NCI-H1105 (cell line): ENCODE results near the gene ADGRG3.
"Not testable (repeated sequence)": the region's sequence is repeated elsewhere in the genome, so short reads cannot be mapped to it uniquely, and the experiment has no call there.

ENCODE experiments used
- DNase-seq: peaks from one replicate; lab custom pipeline; 2025; lab: John Stamatoyannopoulos, UW

Gene ADGRG3

DNA sequence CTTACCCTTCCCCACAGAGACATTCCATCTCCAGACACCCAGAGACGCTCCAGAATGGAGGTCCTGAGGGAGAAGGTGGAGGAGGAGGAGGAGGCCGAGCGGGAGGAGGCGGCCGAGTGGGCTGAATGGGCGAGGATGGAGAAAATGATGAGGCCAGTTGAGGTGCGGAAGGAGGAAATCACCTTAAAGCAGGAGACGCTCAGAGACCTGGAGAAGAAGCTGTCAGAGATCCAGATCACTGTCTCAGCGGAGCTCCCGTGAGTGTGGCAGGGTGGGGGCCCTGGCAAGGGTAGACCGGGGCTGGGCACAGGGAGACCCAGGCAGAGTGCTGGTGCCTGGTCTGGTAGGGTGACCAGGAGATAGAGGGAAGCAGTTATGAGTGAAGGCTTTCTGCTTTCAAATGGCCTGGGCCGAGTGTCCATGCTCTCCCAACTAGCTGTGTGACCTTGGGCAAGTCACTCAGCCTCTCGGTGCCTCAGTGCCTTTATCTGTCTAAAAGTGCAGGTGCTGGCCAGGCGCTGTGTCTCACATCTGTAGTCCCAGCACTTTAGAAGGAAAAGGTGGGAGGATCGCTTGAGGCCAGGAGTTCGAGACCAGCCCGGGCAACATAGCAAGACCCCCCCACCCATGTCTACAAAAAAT lies 29.9 kb downstream of the ADGRG3 start:
- no peak for DNase-seq

DNA sequence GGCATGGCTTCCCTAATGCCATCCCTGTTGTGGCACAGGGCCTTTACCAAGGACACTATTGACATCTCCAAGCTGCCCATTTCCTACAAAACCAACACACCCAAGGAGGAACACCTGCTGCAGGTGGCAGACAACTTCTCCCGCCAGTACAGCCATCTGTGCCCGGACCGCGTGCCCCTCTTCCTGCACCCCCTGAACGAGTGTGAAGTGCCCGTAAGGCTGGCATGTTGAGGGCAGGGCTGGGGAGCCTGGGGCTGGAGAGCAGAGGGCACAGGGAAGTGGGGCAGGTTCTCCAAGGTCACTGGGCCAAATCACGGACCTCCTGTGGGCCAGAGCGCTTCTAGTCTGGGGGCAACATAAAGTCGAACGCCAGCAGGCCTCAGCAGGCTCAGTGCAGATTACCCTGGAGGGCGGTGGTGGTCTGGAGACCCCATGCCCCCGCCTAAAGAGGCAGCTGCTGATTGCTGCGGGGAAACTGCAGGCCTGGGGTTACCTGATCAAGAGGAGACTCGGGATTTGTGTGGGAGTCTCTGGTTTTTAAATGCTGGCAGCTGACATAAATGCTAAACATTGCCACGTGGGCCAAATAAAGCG lies 30.8 kb downstream of the ADGRG3 start:
- DNase-seq: no peak

DNA sequence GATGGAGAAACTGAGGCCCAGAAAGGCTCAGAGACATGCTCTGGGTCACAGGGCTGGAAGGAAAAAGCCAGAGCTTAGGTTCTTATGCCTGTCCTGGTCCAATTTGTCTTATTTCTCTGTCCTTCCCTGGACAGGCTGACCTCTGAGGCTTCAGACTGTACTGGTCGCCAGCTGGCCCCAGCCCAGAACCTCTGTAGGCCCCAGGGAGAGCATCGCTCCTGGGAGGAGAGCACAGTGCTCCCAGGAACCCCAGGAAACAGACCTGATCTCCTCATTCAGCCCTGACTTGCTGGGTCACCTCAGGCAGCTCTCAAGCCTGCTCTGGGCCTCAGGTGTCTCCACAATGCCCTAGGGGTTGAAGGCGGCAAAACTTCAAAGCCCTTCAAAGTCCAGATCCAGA lies 31.4 kb downstream of the ADGRG3 start:
- no peak for DNase-seq

DNA sequence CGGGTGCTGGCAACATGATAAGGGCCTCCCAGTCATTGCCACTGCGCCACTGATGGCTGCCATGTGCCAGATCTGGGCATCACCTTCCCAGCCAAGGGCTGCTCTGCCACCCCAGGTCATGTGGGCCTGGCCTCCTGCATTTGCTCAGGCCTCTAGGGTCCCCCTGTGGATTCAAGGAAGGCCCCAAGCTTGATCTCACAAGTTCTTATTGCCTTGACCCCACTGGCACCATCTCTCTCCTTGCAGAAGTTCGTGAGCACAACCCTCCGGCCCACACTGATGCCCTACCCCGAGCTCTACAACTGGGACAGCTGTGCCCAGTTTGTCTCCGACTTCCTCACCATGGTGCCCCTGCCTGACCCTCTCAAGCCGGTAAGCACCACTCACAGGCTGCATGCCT lies 31.8 kb downstream of the ADGRG3 start:
- DNase-seq: no peak

DNA sequence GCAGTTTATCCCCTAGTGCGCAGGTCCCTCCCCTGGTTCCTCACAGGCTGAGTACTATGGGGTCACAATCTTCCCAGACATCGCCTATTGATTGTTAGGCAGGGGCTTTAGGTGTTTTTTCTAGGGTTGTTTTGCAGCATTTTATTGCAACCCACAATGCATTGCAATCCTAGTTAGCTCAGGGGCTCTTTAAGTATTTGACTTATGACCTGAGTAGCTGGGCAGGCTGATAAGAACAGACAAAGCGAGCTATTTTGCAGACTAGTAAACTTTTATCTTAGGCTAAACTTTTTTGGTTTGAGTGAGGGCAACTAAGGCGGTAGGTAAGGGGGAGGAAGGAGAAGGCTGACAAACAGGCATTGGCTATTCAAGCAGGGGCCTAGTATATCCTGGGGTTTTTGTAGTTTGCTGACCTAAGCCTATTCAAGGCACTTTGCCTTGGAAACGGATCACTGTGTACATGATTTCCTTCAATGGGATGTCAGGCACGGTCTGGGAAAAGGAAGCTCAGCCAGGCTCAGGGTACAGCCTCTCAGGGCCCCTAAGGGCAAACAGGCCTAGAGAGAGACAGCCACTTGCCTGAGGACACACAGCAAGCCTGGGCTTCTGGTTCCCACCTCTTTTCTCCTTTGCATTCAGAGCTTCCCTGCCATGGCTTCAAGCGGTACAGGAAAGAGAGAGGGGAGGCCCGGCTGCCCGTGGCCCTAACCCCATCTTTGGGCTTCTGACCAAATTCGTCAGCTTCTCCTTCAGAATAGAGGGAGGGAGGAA lies 32.9 kb downstream of the ADGRG3 start:
- no peak for DNase-seq

DNA sequence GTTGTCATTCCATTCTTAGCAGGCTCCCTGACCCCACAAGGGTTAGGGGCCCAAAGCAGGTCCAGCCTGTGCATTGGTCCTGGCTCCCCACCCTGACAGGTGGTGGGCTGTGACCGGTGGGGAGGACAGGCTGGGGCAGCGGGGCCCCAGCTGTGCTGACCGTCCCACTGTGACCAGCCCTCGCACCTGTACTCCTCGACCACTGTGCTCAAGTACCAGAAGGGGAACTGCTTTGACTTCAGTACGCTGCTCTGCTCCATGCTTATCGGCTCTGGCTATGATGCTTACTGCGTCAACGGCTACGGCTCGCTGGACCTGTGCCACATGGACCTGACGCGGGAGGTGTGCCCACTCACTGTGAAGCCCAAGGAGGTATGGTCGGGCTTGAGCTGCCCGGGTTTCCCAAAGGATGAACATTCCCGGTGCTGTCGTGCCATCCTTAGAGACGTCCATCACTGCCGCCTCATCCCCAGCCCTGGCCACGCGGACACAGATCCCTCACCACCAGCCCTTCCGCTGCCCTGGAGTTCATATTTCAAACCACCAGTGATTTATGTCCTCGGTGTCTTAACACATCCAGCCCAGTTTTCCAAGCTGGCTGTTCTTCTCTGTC lies 33.8 kb downstream of the ADGRG3 start:
- DNase-seq: no peak

DNA sequence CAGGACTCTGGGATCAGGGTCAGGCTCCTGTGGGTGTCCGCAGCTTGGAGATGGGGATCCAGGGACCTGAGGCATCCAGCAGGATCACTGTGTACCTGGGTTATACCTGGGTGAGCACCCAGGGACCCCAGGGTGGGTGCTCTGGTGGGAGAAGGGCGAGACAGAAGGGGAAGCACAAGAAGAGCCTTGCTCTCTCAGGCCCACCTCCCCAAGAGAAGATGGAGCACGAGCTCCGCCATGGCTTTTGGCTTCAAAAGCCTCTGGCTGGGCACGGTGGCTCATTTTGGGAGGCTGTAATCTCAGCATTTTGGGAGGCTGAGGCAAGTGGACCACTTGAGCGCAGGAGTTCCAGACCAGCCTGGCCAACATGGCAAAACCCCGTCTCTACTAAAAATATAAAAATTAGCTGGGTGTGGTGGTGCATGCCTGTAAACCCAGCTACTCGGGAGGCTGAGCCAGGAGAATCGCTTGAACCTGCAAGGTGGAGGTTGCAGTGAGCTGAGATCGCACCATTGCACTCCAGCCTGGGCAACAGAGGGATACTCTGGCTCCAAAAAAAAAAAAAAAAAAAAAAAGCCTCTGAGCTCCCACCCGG lies 35.4 kb downstream of the ADGRG3 start:
- DNase-seq: no peak

DNA sequence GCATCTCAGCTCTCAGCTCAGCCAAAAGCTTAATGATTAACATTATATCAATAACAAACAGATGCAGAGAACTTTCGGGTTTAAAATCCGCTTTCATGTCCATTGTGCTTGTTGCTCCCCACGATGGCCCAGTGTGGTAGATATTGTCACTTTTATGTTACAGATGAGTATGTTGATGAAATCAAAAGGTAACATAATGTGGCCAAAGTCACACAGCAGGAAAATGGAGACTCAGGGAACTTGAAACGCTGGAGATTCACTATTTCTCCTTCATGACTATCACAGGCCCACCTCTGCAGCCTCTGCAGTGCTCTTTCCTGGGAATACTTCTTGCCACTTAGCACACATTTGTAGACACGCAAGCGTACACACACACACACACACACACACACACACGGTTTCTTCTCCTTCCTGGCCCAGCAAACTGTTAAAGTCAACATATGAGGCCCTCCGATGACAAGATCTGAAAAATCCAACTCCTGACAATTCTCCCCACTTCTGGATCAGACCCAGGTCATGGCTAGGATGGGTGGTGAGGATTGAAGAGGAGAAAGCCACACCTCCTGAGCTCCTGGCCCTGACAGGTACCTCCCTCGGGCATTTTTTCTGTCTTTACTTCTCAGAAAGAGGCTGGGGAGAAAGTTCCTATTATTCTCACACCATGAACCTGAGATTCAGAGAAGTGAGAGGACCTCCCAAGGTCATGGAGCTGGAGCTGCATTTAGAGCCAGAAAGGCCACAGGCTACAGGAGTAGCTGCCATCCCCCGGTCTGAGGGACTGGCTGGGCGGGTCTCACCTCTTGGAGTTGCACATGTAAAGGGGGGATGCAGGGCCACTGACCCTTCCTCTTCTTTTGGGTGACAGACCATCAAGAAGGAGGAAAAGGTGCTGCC lies 36.2 kb downstream of the ADGRG3 start:
- DNase-seq: no peak

DNA sequence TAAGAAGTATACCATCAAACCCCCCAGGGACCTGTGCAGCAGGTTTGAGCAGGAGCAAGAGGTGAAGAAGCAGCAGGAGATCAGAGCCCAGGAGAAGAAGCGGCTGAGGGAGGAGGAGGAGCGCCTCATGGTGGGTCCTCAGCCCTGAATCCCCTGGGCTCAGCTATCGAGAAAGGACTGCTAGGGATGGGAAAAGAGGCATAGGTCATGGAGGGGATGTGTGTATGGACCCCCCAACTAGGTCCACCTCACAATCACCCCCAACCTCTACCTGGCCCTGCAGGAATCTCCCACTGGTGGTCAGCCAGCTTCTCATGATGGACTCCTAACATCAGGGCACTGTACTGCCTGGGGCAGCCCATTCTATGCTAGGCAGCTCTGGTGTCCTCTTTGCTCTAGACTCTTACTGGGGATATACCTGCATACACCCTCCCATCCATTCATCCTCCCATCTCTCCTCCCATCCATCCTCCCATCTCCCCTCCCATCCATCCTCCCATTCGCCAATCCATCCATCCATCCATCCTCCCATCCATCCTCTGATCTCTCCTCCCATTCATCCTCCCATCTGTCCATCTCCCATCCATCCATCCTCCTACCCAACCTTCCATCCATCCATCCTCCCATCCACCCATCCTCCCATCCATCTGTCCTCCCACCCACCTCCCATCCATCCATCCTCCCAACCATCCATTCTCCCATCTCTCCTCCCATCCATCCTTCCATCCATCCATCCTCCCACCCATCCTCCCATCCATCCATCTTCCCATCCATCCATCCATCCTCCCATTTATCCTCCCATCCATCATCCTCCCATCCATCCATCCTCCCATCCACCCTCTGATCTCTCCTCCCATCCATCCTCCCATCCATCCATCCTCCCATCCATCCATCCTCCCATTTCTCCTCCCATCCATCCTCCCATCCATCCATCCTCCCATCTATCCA lies 37.1 kb downstream of the ADGRG3 start:
- no peak for DNase-seq

DNA sequence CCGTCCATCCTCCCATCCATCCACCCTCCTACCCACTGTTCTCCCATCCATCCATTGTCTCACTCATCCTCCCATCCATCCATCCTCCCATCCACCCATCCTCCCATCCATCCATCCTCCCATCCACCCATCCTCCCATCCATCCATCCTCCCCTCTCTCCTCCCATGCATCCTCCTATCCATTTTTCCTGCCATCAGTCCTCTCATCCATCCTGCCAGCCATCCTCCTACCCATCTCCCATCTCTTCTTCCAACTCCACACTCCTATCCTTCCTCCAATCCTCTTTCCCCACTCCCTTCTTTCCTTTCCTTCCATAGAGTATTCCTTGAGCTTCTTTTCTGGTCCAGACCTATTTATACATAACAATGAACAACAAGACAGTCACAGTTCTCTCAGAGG lies 38.6 kb downstream of the ADGRG3 start:
- no peak for DNase-seq

DNA sequence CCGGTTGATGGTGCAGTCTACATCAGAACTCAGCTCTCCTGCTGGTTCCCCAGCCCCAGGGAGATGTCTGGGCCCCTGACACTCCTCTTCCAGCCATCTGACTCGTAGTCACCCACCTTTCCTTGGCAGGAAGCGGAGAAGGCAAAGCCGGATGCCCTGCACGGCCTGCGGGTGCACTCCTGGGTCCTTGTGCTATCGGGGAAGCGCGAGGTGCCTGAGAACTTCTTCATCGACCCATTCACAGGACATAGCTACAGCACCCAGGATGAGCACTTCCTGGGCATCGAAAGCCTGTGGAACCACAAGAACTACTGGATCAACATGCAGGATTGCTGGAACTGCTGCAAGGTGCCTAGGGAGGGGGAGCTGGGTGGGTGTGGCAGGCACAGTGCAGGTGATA lies 39.2 kb downstream of the ADGRG3 start:
- DNase-seq: no peak

DNA sequence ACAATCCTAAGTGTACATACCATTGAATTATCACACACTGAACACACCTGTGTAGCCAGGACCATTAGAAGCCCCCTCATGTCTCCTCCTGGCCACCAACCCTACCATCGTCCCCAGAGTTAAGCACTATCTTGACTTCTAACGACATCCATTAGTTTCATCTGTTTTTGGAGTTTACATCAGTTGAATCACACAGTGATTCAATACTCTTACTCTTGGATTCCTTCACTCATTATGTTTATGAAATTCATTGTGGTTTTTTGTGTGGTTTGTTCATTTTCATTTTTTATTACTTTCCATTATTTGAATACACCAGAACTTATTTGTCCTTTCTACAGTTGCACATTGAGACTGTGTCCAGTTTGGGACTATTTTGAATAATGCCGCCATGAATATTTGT lies 40.1 kb downstream of the ADGRG3 start:
- no peak for DNase-seq

DNA sequence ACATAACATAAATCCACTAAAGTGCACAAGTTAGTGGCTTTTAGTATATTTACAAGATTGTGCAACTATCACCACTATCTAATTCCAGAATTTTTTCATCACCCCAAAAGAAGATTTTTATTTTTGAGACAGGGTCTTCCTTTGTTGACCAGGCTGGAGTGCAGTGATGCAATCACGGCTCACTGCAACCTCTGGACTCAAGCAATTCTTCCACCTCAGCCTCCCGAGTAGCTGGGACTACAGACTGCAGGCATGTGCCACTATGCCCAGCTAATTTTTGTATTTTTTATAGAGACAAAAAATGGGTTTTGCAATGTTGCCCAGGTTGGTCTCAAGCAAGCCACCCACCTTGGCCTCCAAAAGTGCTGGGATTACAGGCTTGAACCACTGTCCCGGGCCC lies 41.6 kb downstream of the ADGRG3 start:
- no peak for DNase-seq

DNA sequence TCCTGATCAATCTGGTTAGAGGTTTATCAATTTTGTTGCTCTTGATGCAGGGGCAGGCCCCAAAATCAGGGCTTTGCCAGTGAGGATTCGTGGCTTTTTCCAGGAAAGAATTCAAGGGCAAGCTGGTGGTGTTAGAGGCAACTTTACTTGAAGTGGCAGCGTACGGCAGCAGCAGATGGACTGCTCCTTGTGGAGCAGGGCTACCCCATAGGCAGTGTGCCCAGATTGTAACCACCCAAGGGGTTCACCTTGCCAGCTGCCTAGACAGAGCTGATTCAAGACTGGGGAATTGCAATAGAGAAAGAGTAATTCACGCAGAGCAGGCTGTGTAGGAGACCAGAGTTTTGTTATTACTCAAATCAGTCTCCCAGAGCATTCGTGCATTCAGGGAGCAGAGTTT lies 43.2 kb downstream of the ADGRG3 start:
- DNase-seq: no peak

DNA sequence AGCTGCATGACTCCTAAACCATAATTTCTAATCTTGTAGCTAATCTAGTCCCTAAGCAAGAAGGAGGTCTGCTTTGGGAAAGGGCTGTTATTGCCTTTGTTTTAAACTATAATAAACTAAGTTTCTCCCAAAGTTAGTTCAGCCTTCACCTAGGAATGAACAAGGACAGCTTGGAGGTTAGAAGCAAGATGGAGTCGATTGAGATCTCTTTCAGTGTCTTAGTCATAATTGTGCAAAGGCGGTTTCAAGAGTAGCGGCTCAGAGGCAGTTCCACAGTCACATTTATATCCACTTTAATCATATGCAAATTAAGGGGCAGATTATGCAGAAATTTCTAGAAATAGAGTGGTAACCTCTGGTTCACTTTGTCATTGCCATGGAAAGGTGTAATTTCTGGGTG lies 43.9 kb downstream of the ADGRG3 start:
- no peak for DNase-seq

DNA sequence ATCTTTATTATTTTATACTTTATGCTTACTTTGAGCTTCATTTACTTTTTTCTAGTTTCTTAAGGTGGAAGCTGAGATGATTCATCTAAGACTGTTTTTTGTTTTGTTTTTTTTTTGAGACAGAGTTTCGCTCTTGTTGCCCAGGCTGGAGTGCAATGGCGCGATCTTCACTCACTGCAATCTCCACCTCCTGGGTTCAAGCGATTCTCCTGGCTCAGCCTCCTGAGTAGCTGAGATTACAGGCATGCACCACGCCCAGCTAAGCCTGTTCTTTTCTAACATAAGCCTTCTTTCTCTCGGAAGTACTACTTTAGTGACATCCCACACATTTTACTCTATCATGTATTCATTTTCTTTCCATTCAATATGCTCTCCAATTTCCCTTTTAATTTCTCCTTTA lies 44.5 kb downstream of the ADGRG3 start:
- not testable (repeated sequence) for DNase-seq

DNA sequence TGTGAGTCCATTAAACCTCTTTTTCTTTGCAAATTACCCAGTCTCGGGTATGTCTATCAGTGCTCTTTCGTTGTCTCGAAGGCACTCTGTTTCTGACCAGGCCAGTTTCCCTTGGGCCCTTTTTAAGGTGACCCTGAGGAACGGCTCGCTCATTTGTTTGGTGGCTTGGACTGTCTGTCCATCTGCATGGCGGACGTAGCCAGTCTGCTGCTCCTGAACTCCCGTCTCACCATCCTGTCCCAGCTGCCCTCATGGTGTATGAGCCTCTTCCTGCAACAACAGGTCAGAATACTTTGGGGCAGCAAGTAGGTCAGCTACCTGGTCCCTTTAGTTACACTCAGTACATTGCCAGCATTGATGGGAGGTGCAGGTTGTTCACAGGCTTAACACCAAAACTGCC lies 45.5 kb downstream of the ADGRG3 start:
- no peak for DNase-seq

DNA sequence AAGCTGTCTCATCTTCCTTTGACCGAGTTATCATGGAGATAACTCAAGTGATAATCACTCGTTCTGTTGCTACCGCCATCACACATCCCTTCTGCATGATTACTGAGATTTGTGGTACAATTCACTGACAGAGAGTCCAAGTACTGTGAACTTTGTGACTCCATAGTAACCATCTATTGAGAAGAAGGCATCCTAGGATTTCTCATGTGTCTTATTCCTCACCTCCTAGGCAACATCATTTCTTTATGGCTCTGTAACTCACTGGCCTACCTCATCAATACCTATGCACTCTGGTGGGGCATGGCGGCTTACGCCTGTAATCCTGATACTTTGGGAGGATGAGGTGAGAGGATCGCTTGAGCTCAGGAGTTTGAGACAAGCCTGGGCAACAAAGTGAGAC lies 45.9 kb downstream of the ADGRG3 start:
- no peak for DNase-seq

DNA sequence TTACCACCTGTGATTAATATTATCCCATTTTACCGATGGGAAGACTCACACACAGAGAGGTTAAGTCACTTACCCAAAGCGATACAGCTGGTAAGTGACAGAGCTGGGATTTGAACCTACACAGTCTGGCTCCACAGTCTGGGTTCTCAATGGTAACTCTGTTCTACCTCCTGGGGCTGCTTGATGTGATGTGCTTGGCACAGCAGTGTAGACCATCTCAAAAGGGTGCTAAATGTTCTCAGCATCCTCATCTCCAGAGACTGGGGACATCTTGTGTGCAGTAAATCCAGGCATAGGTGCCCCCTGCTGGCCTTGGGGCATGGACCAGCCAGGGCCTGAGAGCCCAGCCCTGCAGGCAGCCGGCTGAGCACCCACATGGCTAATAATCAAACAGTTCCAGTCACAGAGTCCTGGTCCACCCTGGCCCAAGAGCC lies 52.1 kb downstream of the ADGRG3 start:
- DNase-seq: no peak
